ENCODE measurements around the gene BICRA.
A peak's percentile ranks its signal among the peaks of the same experiment; 100 is the strongest.
"Not testable (repeated sequence)": the region's sequence is repeated elsewhere in the genome, so short reads cannot be mapped to it uniquely, and the experiment has no call there.

BICRA gene

DNA sequence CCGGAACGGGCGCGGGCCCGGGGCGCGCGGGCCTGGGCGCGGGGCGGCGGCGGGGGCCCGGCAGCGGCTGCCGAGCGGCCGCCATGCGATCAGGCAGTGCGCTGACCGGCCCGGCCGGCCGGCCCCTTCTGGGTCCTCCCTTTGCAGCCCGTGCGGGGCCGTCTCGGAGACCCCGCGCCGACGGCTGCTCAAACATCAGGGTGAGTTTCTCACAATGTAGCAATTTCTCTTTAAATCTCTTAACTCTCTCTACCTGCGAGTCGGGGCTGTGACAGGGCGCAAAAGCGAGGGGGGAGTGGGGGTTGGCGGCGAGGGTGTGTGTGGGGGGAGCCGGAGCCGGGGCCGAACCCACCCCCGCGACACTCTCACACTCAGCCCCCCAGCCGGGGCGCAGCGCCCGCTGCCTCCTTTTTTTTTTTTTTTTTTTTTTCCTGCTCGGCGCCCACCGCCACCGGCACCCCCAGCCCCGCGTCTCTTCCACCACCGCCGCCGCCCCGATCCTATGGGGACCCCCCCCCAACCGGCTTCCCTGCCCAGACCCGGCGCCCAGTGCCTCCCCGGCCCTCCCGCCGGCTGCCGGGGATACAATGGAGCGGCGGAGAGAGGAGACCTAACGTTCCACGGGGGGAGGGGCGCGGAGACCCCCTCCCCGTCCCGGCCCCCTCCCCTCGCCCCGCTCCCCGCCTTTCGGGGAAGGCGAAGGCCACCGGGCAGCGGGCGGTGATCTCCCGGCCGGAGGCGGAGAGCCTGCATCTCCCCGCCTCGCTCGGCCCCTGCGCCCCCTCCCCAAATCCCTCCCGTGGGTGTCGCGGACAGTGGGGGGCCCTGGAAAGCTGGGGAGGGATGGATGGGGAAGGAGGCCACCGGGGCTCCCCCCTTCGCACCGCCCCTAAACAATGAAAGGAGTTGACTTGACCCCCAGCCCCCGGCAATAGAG, at the start of gene BICRA:
Gene BICRA, plus strand, starts transcription at position 166 of the 937 bp plus-strand sequence. CDS start 64,441 bp downstream, outside the sequence.
- DNase-seq (ENCODE audit: low read depth), result no peak

DNA sequence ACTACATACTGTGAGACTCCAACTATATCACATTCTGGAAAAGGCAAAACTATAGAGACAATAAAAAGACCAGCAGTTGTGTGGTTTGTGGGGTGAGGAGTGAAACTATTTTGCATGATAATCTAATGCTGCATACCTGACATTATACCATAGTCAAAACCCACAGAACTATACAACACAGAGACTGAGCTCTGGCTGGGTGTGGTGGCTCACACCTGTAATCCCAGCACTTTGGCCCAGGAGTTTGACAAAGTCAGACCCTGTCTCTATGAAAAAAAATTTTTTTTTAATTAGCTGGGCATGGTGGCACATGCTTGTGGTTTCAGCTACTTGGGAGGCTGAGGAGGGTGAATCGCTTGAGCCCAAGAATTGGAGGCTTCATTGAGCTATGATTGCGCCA, 47.9 kb upstream of the BICRA start:
- DNase-seq (ENCODE audit: low read depth), result no peak

DNA sequence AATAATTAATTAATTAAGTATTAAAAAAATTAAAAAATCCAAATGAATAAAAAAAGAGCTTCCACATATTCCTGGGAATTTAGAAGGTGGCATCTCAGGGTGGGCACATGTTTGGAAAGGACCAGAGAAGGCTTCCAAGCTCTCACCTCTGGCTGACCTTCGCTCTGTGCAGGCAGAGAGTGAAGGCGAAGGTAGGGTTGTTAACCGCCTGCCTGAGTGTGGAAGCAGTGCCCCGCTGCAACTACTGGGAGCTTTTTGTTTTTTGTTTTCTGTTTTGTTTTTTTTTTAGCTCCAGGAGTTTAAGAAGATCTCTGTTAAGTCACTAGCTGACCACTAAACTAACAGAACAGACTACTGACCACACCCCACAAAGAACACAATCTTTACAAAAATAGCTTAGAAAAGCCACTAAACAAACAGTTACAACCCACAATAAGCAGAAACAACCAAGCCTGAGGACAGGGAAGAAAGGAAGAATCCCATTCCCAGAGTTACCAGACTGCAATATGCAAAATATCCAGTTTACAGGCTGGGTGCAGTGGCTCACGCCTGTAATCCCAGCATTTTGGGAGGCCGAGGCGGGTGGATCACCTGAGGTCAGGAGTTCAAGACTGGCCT, 47.4 kb upstream of the BICRA start:
- DNase-seq (ENCODE audit: low read depth), result no peak

DNA sequence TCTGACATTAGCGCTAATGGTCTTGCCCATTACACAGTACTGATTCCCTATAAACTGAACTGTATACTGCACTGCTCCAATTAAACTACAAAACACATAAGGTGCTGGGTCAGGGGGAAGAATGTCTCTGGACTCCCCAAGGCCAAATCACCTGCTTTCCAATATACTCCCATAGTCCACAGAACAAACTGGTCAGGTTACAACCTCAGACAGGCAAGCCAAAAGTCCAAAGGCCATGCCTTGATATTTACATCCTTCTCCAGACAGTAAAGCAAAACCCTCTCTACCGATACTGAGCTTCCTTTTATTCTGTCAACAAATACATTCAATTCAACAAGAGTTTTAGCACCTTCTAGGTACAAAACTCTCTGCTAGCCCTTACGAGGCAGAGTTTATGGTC, 44.9 kb upstream of the BICRA start:
- DNase-seq (ENCODE audit: low read depth), result no peak

DNA sequence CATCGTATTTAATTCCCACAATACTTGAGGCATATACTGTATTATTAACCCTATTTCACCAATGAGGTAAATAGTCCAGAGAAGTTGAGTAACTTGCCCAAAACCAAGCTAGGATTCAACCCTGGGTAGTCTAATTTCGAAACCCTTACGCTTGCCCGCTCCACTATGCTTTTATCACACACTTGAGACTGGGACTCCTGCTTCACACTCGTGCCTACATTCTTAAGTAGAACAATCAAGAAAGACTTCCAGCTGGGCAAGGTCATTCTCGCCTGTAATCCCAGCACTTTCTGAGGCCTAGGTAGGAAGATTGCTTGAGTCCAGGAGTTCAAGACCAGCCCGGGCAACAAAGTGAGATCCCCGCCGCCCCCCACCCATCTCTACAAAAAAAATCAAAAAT, 39.6 kb upstream of the BICRA start:
- no peak for DNase-seq (ENCODE audit: low read depth)

DNA sequence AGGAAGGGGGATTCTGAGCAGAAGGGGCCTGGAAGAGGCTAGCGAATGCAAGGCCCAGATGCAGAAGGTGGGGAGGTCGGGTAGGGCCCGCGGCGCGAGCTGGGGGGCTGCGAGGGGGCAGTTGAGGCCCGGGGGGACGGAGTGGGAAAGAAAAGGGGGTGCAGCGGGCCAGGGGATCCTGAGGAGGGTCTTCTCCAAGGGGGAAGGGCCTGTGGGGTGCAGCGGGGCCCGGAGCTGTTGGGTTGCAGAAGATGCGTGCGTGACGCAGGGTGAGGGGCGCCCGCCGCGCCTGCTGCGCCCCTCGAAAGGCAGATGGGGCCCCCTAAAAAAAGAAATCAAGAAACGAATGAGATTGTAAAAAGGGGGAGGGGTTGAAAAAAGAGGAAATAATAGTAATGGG, 36.3 kb upstream of the BICRA start:
- no peak for DNase-seq (ENCODE audit: low read depth)

DNA sequence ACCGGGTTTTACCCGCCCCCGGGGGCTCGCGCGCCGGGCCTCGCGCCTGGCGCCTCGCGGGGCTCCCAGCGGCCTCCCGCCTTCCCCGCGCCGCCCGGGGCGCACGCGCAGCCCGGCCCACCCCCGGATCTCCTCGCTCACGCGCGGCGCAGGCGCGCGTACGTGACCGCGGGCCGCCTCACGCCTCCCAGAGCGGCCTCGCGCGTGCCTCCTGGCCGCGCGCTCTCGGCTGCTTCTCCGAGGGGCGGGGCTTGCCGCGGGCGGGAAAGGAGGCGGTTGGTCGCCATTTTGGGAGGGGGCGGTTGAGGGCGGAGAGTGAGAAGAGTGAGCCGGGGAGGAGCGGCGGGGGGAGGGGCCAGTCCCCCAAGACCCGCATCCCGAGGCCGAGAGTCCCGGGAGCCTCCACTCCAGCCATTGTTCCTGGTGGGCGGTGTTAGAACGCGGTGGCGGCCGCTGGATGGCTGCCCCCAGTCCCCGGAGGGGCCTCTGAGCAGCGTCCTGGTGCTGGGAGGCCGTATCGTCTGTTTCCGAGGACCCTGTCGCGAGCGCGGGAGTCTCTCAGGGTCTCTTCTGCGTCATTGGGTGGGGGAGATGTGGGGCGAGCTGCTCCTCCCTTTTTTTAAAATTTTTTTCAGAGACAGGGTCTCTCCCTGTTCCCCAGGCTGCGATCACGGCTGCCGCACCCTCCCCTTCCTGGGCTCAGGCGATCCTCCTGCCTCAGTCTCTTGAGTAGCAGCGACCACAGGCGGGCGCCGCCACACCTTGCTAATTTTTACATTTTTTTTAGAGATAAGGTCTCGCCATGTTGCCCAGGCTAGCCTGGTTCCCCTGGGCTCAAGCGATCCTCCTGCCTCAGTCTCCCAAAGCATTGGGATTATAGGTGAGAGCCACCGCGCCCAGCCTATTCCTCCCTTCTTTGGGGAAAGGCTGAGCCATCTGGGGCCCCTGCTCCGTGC, 35.6 kb upstream of the BICRA start, which contains the start of gene ZNF541:
Gene ZNF541, minus strand, starts transcription at position 78 of the 956 bp plus-strand sequence. CDS start 17,292 bp downstream, outside the sequence.
- peak; percentile 44 for DNase-seq (ENCODE audit: low read depth)

DNA sequence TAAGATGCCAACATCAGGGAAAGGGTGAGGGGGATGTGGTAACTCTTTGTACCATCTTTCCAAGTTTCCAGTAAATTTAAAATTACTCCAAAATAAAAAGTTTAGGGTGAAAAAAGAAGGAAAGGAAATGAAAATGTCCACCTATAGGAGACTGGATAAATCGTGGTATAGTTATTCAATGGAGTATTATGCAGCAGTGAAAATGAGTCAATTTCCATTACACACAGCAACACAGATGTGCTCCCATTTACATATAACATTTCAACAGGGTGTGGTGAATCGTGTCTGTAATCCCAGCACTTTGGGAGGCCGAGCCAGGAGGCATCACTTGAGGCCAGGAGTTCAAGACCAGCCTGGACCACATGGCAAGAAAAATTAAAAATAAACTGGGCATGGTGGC, 28.5 kb upstream of the BICRA start:
- no peak for DNase-seq (ENCODE audit: low read depth)

DNA sequence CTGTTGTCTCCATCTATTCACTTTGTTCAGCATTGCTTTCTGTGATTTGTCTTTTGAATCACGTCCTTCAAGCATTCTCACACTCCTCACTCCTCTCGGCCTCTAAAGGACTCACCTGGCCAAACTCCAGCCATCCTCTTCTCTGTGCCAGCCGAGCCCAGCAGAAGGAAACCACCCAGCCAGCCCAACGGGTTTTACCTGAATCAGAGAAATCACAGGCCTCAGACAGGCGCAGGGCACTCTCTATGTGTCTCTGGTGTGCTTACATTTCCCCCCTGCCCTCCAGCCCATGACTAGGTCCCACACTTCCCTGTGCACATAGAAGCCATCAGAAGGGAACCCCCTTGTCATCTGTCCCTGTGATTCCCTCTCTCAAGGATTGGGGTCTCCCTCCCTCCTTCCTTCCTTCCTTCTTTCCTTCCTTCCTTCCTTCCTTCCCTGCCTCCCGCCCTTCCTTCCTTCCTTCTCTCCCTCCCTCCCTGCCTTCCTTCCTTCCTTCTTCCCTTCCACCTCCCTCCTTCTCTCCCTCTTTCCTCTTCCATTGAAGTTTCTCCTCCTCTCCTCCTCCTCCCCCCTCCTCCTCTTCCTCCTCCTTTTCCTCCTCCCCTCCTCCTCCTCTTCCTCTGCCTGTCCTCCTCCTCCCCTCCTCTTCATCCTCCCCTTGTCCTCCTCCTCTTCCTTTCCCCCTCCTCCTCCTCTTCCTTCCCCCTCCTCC, 27.2 kb upstream of the BICRA start:
- no peak for DNase-seq (ENCODE audit: low read depth)

DNA sequence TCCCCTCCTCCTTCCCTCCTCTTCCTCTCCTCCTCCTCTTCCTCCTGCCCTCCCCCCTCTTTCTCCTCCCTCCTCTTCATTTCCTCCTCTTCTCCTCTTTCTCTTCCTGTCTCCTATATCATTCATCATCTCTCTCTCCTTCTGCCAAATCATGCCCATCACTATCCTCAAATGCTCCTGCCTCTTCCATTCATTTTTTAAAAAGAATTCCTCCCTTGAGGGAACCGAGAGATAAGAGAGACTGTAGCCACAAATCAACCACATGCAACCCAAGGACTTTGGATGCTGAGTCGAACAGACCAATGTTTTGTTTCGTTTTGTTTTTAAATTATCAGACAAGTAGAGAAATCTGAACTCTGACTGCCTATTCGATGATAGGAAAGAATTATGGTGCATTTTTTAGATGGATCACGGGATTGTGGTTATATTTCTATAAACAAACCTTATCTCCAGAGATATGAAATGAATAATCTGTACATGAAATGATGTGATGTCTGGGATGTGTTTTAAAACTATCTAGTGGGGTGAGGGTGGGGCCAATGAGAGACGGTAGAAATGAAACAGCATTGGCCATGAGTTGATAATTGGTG, 26.5 kb upstream of the BICRA start:
- DNase-seq (ENCODE audit: low read depth), result peak; percentile 51

DNA sequence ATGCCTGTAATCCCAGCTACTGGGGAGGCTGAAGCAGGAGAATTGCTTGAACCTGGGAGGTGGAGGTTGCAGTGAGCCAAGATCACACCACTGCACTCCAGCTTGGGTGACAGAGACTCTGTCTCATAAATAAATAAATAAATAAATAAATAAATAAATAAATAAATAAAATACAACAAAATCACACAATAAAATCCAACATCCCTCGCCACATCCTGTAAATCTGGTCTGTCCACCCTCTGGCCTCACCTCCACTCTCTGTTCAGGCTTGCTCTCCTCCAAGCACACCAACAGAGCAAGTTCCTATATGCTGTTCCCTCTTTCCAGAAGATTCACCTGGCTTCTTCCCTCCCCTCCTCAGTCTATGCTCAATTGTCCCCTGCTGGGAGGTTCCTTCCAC, 25.8 kb upstream of the BICRA start:
- not testable (repeated sequence) for DNase-seq (ENCODE audit: low read depth)

DNA sequence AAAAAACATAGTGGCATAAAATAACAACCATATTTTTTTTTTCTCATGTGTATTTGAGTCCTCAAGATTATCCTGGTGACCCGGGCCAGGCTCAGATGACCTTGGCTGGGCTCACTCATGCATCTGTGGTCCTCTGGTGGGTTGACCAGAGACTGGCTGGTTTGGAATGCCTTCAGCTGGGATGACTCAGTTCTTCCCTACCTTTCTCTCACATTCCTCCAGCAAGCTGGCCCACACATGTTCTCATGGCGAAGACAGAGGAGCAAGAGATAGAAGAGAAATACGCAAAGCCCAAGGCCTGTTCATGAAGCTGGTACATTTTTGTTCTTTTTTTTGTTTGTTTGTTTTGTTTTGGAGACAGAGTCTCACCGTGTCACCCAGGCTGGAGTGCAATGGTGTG, 21.6 kb upstream of the BICRA start:
- DNase-seq (ENCODE audit: low read depth), result no peak

DNA sequence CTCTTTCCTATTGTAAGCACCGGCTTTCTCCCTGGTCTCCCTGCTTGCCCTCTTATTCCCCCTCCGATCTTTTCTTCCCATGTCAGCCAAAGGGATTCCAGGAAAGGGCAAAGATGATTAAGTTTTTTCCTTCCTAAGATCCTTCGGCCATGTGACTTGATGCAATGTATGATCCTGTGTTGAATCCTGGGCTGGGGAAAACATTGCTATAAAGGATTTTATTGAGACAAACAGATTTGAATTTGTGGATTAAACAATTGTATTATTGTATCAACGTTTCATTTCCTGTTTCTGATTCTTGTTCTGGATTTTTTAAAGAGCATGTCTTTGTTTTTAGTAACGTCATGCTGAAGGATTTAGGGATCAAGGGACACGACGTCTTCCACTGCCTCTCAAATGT, 19.1 kb upstream of the BICRA start:
- DNase-seq (ENCODE audit: low read depth), result no peak

DNA sequence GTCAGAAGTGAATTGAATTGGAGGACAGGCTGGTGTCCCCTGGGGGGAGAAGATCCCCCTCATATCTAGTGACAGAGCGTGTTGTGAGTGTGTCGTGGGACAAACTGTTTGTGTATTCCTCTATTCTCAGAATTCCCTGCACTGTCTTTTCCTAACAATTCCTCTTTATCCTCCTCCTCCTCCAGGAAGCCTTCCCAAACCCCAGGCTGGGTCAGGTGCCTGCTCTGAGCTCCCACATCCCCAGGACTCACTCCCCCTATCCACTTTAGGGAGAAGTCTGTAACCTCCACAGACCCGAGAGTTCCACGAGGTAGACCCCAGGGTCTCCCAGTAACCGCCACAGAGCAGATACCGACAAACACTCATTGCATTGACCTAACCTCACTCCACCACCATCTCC, 15.1 kb upstream of the BICRA start:
- DNase-seq (ENCODE audit: low read depth), result no peak

DNA sequence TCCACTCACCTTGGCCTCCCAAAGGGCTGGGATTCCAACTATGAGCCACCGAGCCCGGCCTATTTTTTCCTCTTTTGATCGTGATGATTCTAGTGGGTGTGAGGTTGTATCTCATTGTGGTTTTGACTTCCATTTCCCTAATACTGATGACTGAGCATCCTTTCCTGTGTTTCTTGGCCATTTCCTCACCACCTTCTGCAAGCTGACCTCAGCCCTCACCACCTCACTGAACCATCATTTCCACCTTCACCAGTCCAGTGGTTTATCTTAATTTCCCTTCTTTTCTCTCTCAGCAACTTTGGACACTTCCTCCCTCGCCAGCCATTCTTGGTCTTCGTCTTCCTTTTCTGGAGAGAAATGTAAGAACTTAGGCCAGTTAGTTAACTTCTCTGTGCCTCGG, 13.0 kb upstream of the BICRA start:
- no peak for DNase-seq (ENCODE audit: low read depth)

DNA sequence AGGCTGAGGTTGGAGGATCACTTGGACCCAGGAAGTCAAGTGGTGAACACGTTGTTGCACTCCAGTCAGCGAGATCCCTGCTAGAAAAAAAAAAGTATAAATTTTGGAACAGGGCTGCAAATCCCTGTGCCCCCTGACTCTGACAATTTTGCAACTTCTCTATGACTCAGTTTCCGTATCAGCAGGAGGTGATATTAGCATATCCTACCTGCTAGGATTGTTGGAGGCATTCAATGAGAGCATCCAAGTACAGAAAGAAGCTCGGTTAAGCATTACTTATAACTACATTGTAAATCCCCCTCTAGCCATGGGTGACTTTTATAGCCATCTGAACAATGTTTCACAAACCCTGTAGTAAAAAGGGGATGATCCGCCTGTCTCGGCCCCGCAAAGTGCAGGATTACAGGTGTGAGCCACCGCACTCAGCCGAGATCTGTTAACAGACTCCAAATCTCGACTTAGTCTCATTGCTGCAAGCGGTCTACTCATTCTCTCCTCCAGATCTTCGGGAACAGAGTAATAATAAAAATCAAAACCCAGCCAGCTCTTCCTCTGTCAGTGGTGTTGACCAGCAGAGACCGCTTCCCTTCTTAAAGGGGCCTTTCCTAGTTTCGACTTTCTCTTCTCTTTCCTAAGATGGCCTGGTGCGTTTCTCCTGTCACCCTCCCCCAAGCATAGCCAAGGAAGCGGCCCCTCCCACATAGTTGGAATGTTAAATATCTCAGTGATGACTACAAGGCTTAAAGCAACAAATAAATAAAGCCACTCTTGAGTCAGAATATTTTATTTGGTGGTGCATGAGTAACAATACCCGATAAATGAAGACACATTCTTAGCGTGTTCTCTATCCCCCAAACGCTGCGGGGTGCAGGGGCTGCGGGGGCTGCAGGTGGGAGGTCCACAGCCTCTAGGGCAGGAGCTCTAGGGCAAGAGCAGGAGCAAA, 10.3 kb upstream of the BICRA start:
- DNase-seq (ENCODE audit: low read depth), result peak; percentile 94

DNA sequence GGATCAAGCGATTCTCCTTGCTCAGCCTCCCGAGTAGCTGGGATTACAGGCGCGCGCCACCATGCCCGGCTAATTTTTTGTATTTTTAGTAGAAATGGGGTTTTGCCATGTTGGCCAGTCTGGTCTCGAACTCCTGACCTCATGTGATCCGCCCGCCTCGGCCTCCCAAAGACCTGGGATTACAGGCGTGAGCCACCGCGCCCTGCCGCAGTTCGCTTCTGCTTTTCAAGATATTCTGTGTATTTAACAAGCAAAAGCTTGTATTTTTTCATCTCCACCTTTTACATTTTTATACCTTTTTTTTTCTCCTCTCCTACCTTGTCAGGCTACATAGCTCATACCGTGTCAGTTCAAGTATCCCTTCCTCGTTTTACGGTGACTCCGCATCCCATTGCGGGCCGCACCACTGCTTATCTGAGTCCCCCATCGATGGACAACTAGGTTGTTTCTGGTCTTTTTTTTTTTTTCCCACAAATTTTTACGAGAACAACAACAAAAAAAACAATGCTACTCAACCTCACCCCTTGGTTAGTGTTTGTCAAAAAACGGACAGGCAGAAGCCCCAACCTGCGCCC, 9.2 kb upstream of the BICRA start:
- DNase-seq (ENCODE audit: low read depth), result not testable (repeated sequence)

DNA sequence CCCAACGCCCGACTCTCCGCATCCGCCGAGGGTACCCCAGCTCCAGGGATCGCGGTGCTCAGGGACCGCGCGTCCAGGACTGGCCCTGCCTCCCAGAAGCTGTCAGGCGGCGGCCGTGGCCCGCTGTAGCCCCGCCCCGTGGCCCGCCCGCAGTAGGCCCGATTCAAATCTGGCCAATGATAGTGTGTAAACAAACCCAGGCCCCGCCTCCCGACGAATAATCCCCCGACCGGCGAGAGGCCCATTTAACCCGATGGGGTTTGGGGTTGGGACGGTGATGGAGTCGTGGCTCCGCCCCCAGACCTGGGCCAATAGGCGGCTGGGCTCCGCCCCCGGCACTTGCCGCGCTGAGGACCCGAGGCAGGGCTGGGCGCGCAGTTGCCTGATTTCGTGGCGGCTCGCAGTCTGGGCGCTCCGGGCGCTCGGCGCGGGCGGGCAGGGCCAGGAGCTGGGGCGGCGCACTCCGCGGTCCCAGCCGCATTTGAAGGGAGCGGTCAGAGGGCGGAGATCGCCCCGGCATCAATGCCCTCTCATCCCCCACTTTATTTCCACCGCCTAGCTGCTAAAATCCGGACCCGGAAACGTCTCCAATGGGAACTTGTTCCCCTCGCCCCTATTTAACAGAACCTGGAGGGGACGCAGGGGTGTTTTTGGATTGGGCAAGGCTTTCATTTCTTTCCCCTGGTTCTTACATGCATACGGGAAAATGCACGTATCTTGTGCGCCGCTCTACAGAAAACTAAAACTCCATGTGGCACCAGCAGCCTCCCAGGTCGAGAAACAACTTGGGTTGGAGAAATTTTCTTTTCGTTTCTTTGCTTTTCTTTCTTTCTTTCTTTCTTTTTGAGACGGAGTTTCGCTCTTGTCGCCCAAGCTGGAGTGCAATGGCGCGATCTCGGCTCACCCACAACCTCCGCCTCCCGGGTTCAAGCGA, 8.4 kb upstream of the BICRA start:
- peak; percentile 95 for DNase-seq (ENCODE audit: low read depth)
